K562 (cell line): ENCODE data around the gene HIPK1. TPM values are rescaled to one million over a fixed set of nuclear protein-coding genes. Genes with fewer than 3 reads are reported as not detected.
A peak's percentile ranks its signal among the peaks of the same experiment; 100 is the strongest.

Experiments used
- ARID1B ChIP-seq: fragments of 450-650 bp; IDR thresholded peaks from 2 replicates; pipeline ENCODE4 v1.6.1; 2016; ENCODE audit warnings: antibody characterized with exemption, mild to moderate bottlenecking, inconsistent platforms
- CBX1 ChIP-seq: sonication (generic); IDR thresholded peaks from 2 replicates; pipeline ENCODE4 v1.6.1; 2016; ENCODE audit warnings: antibody characterized with exemption, low read depth, mild to moderate bottlenecking
- CCNT2 ChIP-seq: IDR thresholded peaks from 2 replicates; pipeline ENCODE4 v1.6.1; 2011; ENCODE audit warnings: borderline replicate concordance, low read depth, mild to moderate bottlenecking, moderate library complexity, mixed read lengths, low read length; ENCODE audit not compliant: insufficient read length; ENCODE audit errors: extremely low read depth
- CHD1 ChIP-seq: fragments of 200-600 bp; sonication (generic); IDR thresholded peaks from one replicate; pipeline ENCODE4 v1.6.1; 2012; ENCODE audit warnings: mild to moderate bottlenecking, moderate library complexity, low read length, inconsistent platforms
- EP300 ChIP-seq: IDR thresholded peaks from 2 replicates; pipeline ENCODE4 v1.6.1; 2012; ENCODE audit warnings: low read length, improper control_type of control experiment
- ERF ChIP-seq: fragments of 450-650 bp; formaldehyde crosslinking; IDR thresholded peaks from 2 replicates; pipeline ENCODE4 v1.4.0; 2020; ENCODE audit warnings: mild to moderate bottlenecking, mixed read lengths
- FOXK1 ChIP-seq: sonication (generic); formaldehyde crosslinking; IDR thresholded peaks from 2 replicates; pipeline ENCODE4 v1.8.0; 2022; ENCODE audit warnings: missing genetic modification reagents, mild to moderate bottlenecking, borderline replicate concordance
- GABPA ChIP-seq: fragments of 200-800 bp; sonication (Bioruptor generic); conservative IDR thresholded peaks from 2 replicates; pipeline ENCODE4 v1.6.1; 2016; ENCODE audit warnings: low read depth, missing genetic modification characterization, missing compliant biosample characterization
- GATAD2B ChIP-seq: fragments of 450-650 bp; IDR thresholded peaks from 2 replicates; pipeline ENCODE4 v1.6.1; 2017; ENCODE audit warnings: mild to moderate bottlenecking, borderline replicate concordance
- HCFC1 ChIP-seq: IDR thresholded peaks from 2 replicates; pipeline ENCODE4 v1.6.1; 2012; ENCODE audit warnings: low read depth, low read length, improper control_type of control experiment
- HEY1 ChIP-seq: fragments of 250-450 bp; sonication (Bioruptor Pico); IDR thresholded peaks from 2 replicates; pipeline ENCODE4 v1.5.0; 2020; ENCODE audit warnings: mild to moderate bottlenecking, moderate library complexity, borderline replicate concordance
- ILF3 ChIP-seq: fragments of 450-650 bp; IDR thresholded peaks from 2 replicates; pipeline ENCODE4 v1.6.1; 2018; ENCODE audit warnings: antibody characterized with exemption, mild to moderate bottlenecking, moderate library complexity, borderline replicate concordance
- MLX ChIP-seq, 2 experiments: fragments of 450-650 bp in 1 of 2; sonication (generic) in 1 of 2; formaldehyde crosslinking; conservative IDR thresholded peaks; 2 replicates each; pipeline versions ENCODE4 v1.4.0 to v1.8.1; 2020 to 2022; ENCODE audit warnings: mild to moderate bottlenecking in 1 of 2, missing genetic modification reagents in 1 of 2
- NFE2 ChIP-seq: IDR thresholded peaks from 2 replicates; pipeline ENCODE4 v1.6.1; 2014; ENCODE audit warnings: antibody characterized with exemption, low read depth
- NONO ChIP-seq, 2 experiments: fragments of 200-400 bp in 1 of 2; fragments of 450-650 bp in 1 of 2; formaldehyde crosslinking in 1 of 2; IDR thresholded peaks; 2 replicates each; pipeline ENCODE4 v1.6.1; 2017; ENCODE audit warnings: low read depth in 2 of 2, mild to moderate bottlenecking in 2 of 2, moderate library complexity in 2 of 2, low read length in 1 of 2
- NR2C2 ChIP-seq, 2 experiments: fragments of 200-800 bp in 1 of 2; sonication (Bioruptor generic) in 1 of 2; sonication (generic) in 1 of 2; formaldehyde crosslinking in 1 of 2; IDR thresholded peaks; 2 replicates each; pipeline versions ENCODE4 v1.6.1 to v1.8.0; 2016 to 2022; ENCODE audit warnings: mild to moderate bottlenecking in 1 of 2, missing compliant biosample characterization in 1 of 2, missing genetic modification characterization in 1 of 2, missing genetic modification reagents in 1 of 2
- PTTG1 ChIP-seq: fragments of 450-650 bp; IDR thresholded peaks from 2 replicates; pipeline ENCODE4 v1.6.1; 2016; ENCODE audit warnings: low read depth, mild to moderate bottlenecking, missing genetic modification characterization, missing compliant biosample characterization
- RBBP5 ChIP-seq: fragments of 200-600 bp; sonication (generic); IDR thresholded peaks from 2 replicates; pipeline ENCODE4 v1.6.1; 2012; ENCODE audit warnings: borderline replicate concordance, mild to moderate bottlenecking, low read length, control low read depth, inconsistent platforms; ENCODE audit not compliant: insufficient read depth, poor library complexity, severe bottlenecking
- XRCC5 ChIP-seq: fragments of 200-400 bp; formaldehyde crosslinking; IDR thresholded peaks from 2 replicates; pipeline ENCODE4 v1.6.1; 2017; ENCODE audit warnings: low read depth, mild to moderate bottlenecking, low read length
- ZBTB1 ChIP-seq: sonication (generic); formaldehyde crosslinking; IDR thresholded peaks from 2 replicates; pipeline ENCODE4 v1.8.1; 2023; ENCODE audit warnings: missing genetic modification reagents, low read depth, mild to moderate bottlenecking, borderline replicate concordance
- ZBTB7A ChIP-seq: IDR thresholded peaks from 2 replicates; pipeline ENCODE4 v1.6.1; 2011; ENCODE audit warnings: low read depth, mild to moderate bottlenecking, low read length, moderate library complexity, borderline replicate concordance; ENCODE audit not compliant: control insufficient read depth
- ZNF507 ChIP-seq: conservative IDR thresholded peaks from 2 replicates; pipeline ENCODE4 v1.6.1; 2017; ENCODE audit warnings: missing genetic modification characterization, missing compliant biosample characterization
- ZNF583 ChIP-seq: fragments of 250-450 bp; sonication (Bioruptor Pico); IDR thresholded peaks from 2 replicates; pipeline ENCODE4 v1.4.0; 2020
- ZNF707 ChIP-seq: fragments of 250-450 bp; sonication (Bioruptor Pico); conservative IDR thresholded peaks from 2 replicates; pipeline ENCODE4 v1.8.0; 2022; ENCODE audit warnings: inconsistent platforms, mild to moderate bottlenecking, moderate library complexity
- polyA plus RNA-seq, 8 experiments: library from polyadenylated mRNA; depleted of rRNA in 4 of 8; stranded (reverse) in 5 of 8; unstranded in 3 of 8; fragments of >200 nt; fragmentation: Nextera tagmentation in 2 of 8; fragmentation: Illumina TruSeq in 1 of 8; extraction: Ambion mirVana in 2 of 8; extraction: Trizol in 1 of 8; gene quantifications; 2 replicates each; pipeline versions ENCODE4 v1.2.1 to v1.2.3, GENCODE V29; 2011 to 2014; ENCODE audit warnings: inconsistent platforms in 1 of 8, missing spikeins in 1 of 8
- total RNA-seq, 7 experiments: library from RNA; depleted of rRNA in 6 of 7; stranded (reverse); fragments of >200 nt in 6 of 7; fragmentation: Illumina TruSeq in 2 of 7; extraction: Trizol in 2 of 7; gene quantifications; 2 replicates each; pipeline versions ENCODE4 v1.2.1 to v1.2.3, GENCODE V29; 2011 to 2021; ENCODE audit warnings: low replicate concordance in 1 of 7
- TF ChIP-seq, protein P1 (sequence below): sonication (generic); formaldehyde crosslinking; IDR thresholded peaks from 2 replicates; pipeline ENCODE4 v1.8.1; 2023; ENCODE audit warnings: mild to moderate bottlenecking, missing genetic modification reagents, moderate library complexity

Gene HIPK1
- total and polyA plus RNA-seq, 9 of the 15 experiments (the other 6 are each of a cell fraction or from before 2014, with no cell fraction given), result 10.0 to 57.9 (median 29.6) TPM

DNA sequence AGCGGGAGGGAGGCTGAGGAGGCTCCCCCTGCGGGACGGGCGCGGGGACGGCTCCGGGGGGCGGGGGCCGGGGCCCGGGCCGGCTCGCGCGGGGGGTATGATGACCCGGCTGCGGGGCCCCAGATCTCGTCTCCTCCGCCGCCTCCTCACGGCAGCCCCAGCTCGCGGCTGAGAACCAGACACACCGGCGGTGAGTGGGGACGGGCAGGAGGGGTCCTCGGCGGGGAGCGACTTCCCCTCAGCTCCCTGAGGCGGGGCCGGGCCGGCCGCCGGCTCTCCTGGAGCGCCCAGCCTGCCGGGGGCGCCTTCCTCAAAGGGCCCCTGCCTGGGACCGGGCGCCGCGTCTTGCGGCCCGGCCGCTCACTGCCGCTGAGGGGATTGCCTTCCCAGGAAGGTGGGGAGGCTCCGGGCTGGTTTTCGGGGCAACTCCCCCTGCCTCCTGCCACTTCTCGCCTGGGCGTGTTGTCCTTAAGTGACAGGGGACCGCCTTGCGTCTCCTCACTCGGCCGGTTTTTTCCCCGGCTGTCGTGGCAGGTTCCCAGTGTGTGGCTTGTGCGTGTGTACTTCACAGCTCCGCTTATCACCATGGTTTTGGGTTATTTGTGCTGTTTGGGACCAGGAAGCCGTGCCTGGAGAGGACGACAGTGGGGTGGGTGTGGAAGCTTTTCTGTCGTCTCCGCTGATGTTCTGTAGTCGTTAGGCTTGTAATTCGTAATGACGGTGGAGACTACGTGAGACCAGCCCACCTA is 800 bp downstream of the HIPK1 start (continued):
- TF ChIP-seq PTTG1 (tag), result no peak
- peak; percentile 97 for TF ChIP-seq RBBP5
- peak; percentile 54 for TF ChIP-seq HCFC1
- TF ChIP-seq ZNF707 (CRISPR knock-in tag), result no peak
- peak; percentile 4; the same call in 1 of the 2 replicates for TF ChIP-seq GATAD2B
- TF ChIP-seq ILF3, result 0 out of 2 replicates have a peak, but pooled peaks have one; percentile 60
- peak; percentile 96 for TF ChIP-seq CHD1
- no peak for TF ChIP-seq ZNF507
- 0 out of 2 replicates have a peak, but pooled peaks have one; percentile 7 for TF ChIP-seq EP300
- peak; percentile 61; the same call in 1 of the 2 replicates for TF ChIP-seq ZNF583
- TF ChIP-seq FOXK1 (CRISPR knock-in tag), result 0 out of 2 replicates have a peak, but pooled peaks have one; percentile 58
- TF ChIP-seq NFE2, result no peak
- TF ChIP-seq, protein P1, sequence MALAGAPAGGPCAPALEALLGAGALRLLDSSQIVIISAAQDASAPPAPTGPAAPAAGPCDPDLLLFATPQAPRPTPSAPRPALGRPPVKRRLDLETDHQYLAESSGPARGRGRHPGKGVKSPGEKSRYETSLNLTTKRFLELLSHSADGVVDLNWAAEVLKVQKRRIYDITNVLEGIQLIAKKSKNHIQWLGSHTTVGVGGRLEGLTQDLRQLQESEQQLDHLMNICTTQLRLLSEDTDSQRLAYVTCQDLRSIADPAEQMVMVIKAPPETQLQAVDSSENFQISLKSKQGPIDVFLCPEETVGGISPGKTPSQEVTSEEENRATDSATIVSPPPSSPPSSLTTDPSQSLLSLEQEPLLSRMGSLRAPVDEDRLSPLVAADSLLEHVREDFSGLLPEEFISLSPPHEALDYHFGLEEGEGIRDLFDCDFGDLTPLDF (CRISPR knock-in tag), result 0 out of 2 replicates have a peak, but pooled peaks have one; percentile 50
- peak; percentile 70; the same call in 1 of the 2 replicates for TF ChIP-seq ZBTB7A
- peak in 1 of 2 experiments; percentile 6; a peak in 1 of 4 replicates for TF ChIP-seq NONO (IDR thresholded peaks at IDR 0.05; ENCODE audit: low read depth in 2 of 2, low read length in 1 of 2)
- TF ChIP-seq ERF (CRISPR knock-in tag), result peak; percentile 93; the same call in 1 of the 2 replicates
- peak; percentile 14 for TF ChIP-seq CCNT2
- TF ChIP-seq HEY1 (CRISPR knock-in tag), result no peak
- TF ChIP-seq GABPA (tag), result no peak
- 0 out of 2 replicates have a peak, but pooled peaks have one; percentile 5 for TF ChIP-seq ZBTB1 (CRISPR knock-in tag)
- TF ChIP-seq MLX (CRISPR knock-in tag; conservative IDR thresholded peaks at IDR 0.05), result no peak
- 0 out of 2 replicates have a peak, but pooled peaks have one; percentile 19 for TF ChIP-seq ARID1B
- TF ChIP-seq CBX1, result 0 out of 2 replicates have a peak, but pooled peaks have one; percentile 58
- TF ChIP-seq NR2C2 (CRISPR knock-in tag; IDR thresholded peaks at IDR 0.05), result no peak
- TF ChIP-seq NR2C2 (tag; IDR thresholded peaks at IDR 0.05), result no peak
- 0 out of 2 replicates have a peak, but pooled peaks have one; percentile 25 for TF ChIP-seq XRCC5
